H9 (cell line): ENCODE measurements around the gene ADAT1. TPM values are rescaled to one million over a fixed set of nuclear protein-coding genes. Genes with fewer than 3 reads are reported as not detected.

Experiments
- DNase-seq: peaks from one replicate; pipeline ENCODE4 v3.0.0-alpha.2; 2017
- H2AFZ ChIP-seq: one replicate; pipeline ENCODE4 v1.6.1; 2013; ENCODE audit warnings: mild to moderate bottlenecking, low read length, control low read depth, moderate library complexity
- H2AK5ac ChIP-seq: 2 replicates; pipeline ENCODE4 v1.6.1; 2013; ENCODE audit warnings: low read length, control low read depth, mixed read lengths; ENCODE audit not compliant: insufficient read length
- H2BK120ac ChIP-seq: one replicate; pipeline ENCODE4 v1.6.1; 2013; ENCODE audit warnings: low read depth, mild to moderate bottlenecking, low read length, control low read depth, inconsistent platforms; ENCODE audit not compliant: poor library complexity, severe bottlenecking
- H2BK12ac ChIP-seq: 2 replicates; pipeline ENCODE4 v1.6.1; 2013; ENCODE audit warnings: low read length, control low read depth, mixed read lengths, low read depth; ENCODE audit not compliant: insufficient read length
- H2BK15ac ChIP-seq: 2 replicates; pipeline ENCODE4 v1.6.1; 2013; ENCODE audit warnings: low read depth, low read length, control low read depth
- H2BK20ac ChIP-seq: one replicate; pipeline ENCODE4 v1.6.1; 2013; ENCODE audit warnings: low read depth, mild to moderate bottlenecking, low read length, control low read depth, inconsistent platforms; ENCODE audit not compliant: poor library complexity, severe bottlenecking
- H2BK5ac ChIP-seq: 2 replicates; pipeline ENCODE4 v1.6.1; 2013; ENCODE audit warnings: low read length, control low read depth, mixed read lengths; ENCODE audit not compliant: insufficient read length
- H3K14ac ChIP-seq: 2 replicates; pipeline ENCODE4 v1.6.1; 2013; ENCODE audit warnings: low read length, control low read depth; ENCODE audit not compliant: insufficient read depth
- H3K18ac ChIP-seq: 2 replicates; pipeline ENCODE4 v1.6.1; 2013; ENCODE audit warnings: low read depth, mild to moderate bottlenecking, mixed read lengths, low read length, control low read depth; ENCODE audit not compliant: insufficient read length
- H3K23ac ChIP-seq: 2 replicates; pipeline ENCODE4 v1.6.1; 2013; ENCODE audit warnings: low read length, control low read depth, mixed read lengths, low read depth; ENCODE audit not compliant: insufficient read length
- H3K23me2 ChIP-seq: 2 replicates; pipeline ENCODE4 v1.6.1; 2013; ENCODE audit warnings: low read depth, mild to moderate bottlenecking, mixed read lengths, low read length, control low read depth; ENCODE audit not compliant: insufficient read length, poor library complexity, severe bottlenecking
- H3K27ac ChIP-seq: 2 replicates; pipeline ENCODE4 v1.5.1; 2013; ENCODE audit warnings: low read length, control low read depth, mixed read lengths, low read depth; ENCODE audit not compliant: insufficient read length
- H3K27me3 ChIP-seq: 2 replicates; pipeline ENCODE4 v1.6.1; 2013; ENCODE audit warnings: low read length, control low read depth, inconsistent platforms; ENCODE audit not compliant: insufficient read depth
- H3K4ac ChIP-seq: 2 replicates; pipeline ENCODE4 v1.6.1; 2013; ENCODE audit warnings: low read depth, mild to moderate bottlenecking, control low read depth, inconsistent platforms, low read length, moderate library complexity
- H3K4me1 ChIP-seq: 2 replicates; pipeline ENCODE4 v1.6.1; 2013; ENCODE audit warnings: low read length, control low read depth, inconsistent platforms; ENCODE audit not compliant: insufficient read depth
- H3K4me2 ChIP-seq: 2 replicates; pipeline ENCODE4 v1.6.1; 2013; ENCODE audit warnings: low read length, control low read depth, mixed read lengths; ENCODE audit not compliant: insufficient read length, insufficient read depth
- H3K56ac ChIP-seq: 2 replicates; pipeline ENCODE4 v1.6.1; 2013; ENCODE audit warnings: low read depth, mild to moderate bottlenecking, mixed read lengths, low read length, control low read depth; ENCODE audit not compliant: insufficient read length
- H3K79me1 ChIP-seq: 2 replicates; pipeline ENCODE4 v1.6.1; 2013; ENCODE audit warnings: low read depth, mild to moderate bottlenecking, moderate library complexity, low read length, control low read depth, inconsistent platforms; ENCODE audit not compliant: insufficient read depth, poor library complexity, severe bottlenecking
- H3K79me2 ChIP-seq: 2 replicates; pipeline ENCODE4 v1.6.1; 2013; ENCODE audit warnings: low read length, control low read depth, inconsistent platforms; ENCODE audit not compliant: insufficient read depth
- H3K9ac ChIP-seq: 2 replicates; pipeline ENCODE4 v1.6.1; 2013; ENCODE audit warnings: low read length, control low read depth, mixed read lengths; ENCODE audit not compliant: insufficient read length; ENCODE audit errors: extremely low read depth
- H3K9me3 ChIP-seq: one replicate; pipeline ENCODE4 v1.6.1; 2013; ENCODE audit warnings: low read depth, low read length, inconsistent platforms; ENCODE audit not compliant: control insufficient read depth
- H3T11ph ChIP-seq: one replicate; pipeline ENCODE4 v1.6.1; 2013; ENCODE audit warnings: mild to moderate bottlenecking, low read length, control low read depth, inconsistent platforms
- H4K20me1 ChIP-seq: one replicate; pipeline ENCODE4 v1.6.1; 2013; ENCODE audit not compliant: control insufficient read depth, insufficient read length, insufficient read depth
- H4K5ac ChIP-seq: 2 replicates; pipeline ENCODE4 v1.6.1; 2013; ENCODE audit warnings: low read depth, mild to moderate bottlenecking, mixed read lengths, low read length, control low read depth; ENCODE audit not compliant: insufficient read length
- H4K8ac ChIP-seq: replicated peaks from 2 replicates; pipeline ENCODE4 v1.6.1; 2013; ENCODE audit warnings: low read length, control low read depth, mixed read lengths, low read depth; ENCODE audit not compliant: insufficient read length
- H4K91ac ChIP-seq: 2 replicates; pipeline ENCODE4 v1.6.1; 2013; ENCODE audit warnings: low read depth, mild to moderate bottlenecking, moderate library complexity, mixed read lengths, low read length, control low read depth; ENCODE audit not compliant: insufficient read length
- H3K27ac Mint-ChIP-seq, 3 experiments: 2 replicates in 2 of 3; 3 replicates in 1 of 3; pipeline ENCODE4 v1.8.0; 2020 to 2021; ENCODE audit warnings: mixed read lengths in 3 of 3, mild to moderate bottlenecking in 1 of 3, moderate library complexity in 1 of 3
- H3K27me3 Mint-ChIP-seq: 2 replicates; pipeline ENCODE4 v1.8.0; 2021; ENCODE audit warnings: low read depth, mild to moderate bottlenecking, moderate library complexity, mixed read lengths
- H3K36me3 Mint-ChIP-seq, 3 experiments: 2 replicates in 2 of 3; 3 replicates in 1 of 3; pipeline ENCODE4 v1.8.0; 2020 to 2021; ENCODE audit warnings: low read depth in 3 of 3, mixed read lengths in 3 of 3; ENCODE audit not compliant: insufficient read depth in 1 of 3
- H3K4me1 Mint-ChIP-seq, 2 experiments: 2 replicates each; pipeline ENCODE4 v1.8.0; 2020; ENCODE audit warnings: mixed read lengths in 2 of 2
- H3K4me3 Mint-ChIP-seq, 2 experiments: 2 replicates in 1 of 2; 3 replicates in 1 of 2; pipeline ENCODE4 v1.8.0; 2020 to 2021; ENCODE audit warnings: mild to moderate bottlenecking in 2 of 2, mixed read lengths in 2 of 2, moderate library complexity in 1 of 2
- H3K9me3 Mint-ChIP-seq, 2 experiments: 2 replicates in 1 of 2; 3 replicates in 1 of 2; pipeline ENCODE4 v1.8.0; 2020; ENCODE audit warnings: mild to moderate bottlenecking in 2 of 2, mixed read lengths in 2 of 2, moderate library complexity in 1 of 2
- CTCF ChIP-seq: fragments of 200-600 bp; sonication (generic); conservative IDR thresholded peaks from 3 replicates; pipeline ENCODE4 v1.8.0; 2021; ENCODE audit warnings: antibody characterized with exemption, mild to moderate bottlenecking
- WGBS: extraction: QIAGEN DNeasy Blood & Tissue Kit; methylation state at CpG from one replicate; pipeline ENCODE4 v1.1.7; 2013; ENCODE audit warnings: missing lambda C conversion rate, low lambda C conversion rate, mixed read lengths; ENCODE audit not compliant: insufficient read length; ENCODE audit errors: extremely low coverage; 5-methylcytosine and 5-hydroxymethylcytosine counted together
- total RNA-seq: library from RNA; stranded (reverse); gene quantifications from 2 replicates; pipeline ENCODE4 v1.2.1, GENCODE V29; 2021

The ADAT1 gene
- total RNA-seq, 1 experiment from 2014 or later: 54.2 TPM

GRCh38 chr16:75620326-75621169, 2.5 kb downstream of the ADAT1 start:
- H2AK5ac ChIP-seq: no peak overlapping the region
- no peaks in the 10 kb centered on the region for H3K27me3 ChIP-seq
- H2BK120ac ChIP-seq: no peak overlapping the region
- H3K4me3 Mint-ChIP-seq: no peak overlapping the region
- DNase-seq: no peak
- no peaks in the 10 kb centered on the region for H3K9me3 Mint-ChIP-seq
- H3K14ac ChIP-seq: no peak overlapping the region
- H2BK15ac ChIP-seq: no peak overlapping the region
- no peak overlapping the region for H4K5ac ChIP-seq
- H3K4me1 Mint-ChIP-seq: peaks cover 15 to 17% of the 10 kb centered on the region in 2 experiments
- H2BK12ac ChIP-seq: no peak overlapping the region
- no peak overlapping the region for H3K4me2 ChIP-seq
- no peak overlapping the region for H2BK5ac ChIP-seq
- no peak overlapping the region for H3K9ac ChIP-seq
- H4K8ac ChIP-seq: no peak overlapping the region
- H4K91ac ChIP-seq: no peak overlapping the region
- no peak overlapping the region for H3K23ac ChIP-seq
- H3K27me3 Mint-ChIP-seq: peaks cover 1% of the 10 kb centered on the region; the same call in 1 of the 2 replicates
- no peaks in the 10 kb centered on the region for H3K4me1 ChIP-seq
- no peaks in the 10 kb centered on the region for H3K79me1 ChIP-seq
- no CpG with 5 or more reads among the region's 20 CpGs for WGBS
- no peak overlapping the region; a peak in 1 of 7 replicates for H3K27ac Mint-ChIP-seq
- H4K20me1 ChIP-seq: no peaks in the 10 kb centered on the region
- no peak overlapping the region for H2AFZ ChIP-seq
- no peak overlapping the region for H3K56ac ChIP-seq
- H3K18ac ChIP-seq: no peak overlapping the region
- H3K27ac ChIP-seq: no peak overlapping the region
- H3K23me2 ChIP-seq: peaks cover 11% of the 10 kb centered on the region
- H3K79me2 ChIP-seq: no peaks in the 10 kb centered on the region
- TF ChIP-seq CTCF: no peak
- H2BK20ac ChIP-seq: no peak overlapping the region
- peaks cover 22 to 46% (median 39%) of the 10 kb centered on the region in 3 experiments; a peak in 6 of 7 replicates for H3K36me3 Mint-ChIP-seq
- no peaks in the 10 kb centered on the region for H3K9me3 ChIP-seq
- no peak overlapping the region for H3K4ac ChIP-seq
- no peak overlapping the region for H3T11ph ChIP-seq
